Hepatocyte (in vitro differentiated cells): ENCODE results near the gene CLEC4M. TPM values are rescaled to one million over a fixed set of nuclear protein-coding genes. Genes with fewer than 3 reads are reported as not detected.

ENCODE experiments used
- DNase-seq: peaks from one replicate; pipeline ENCODE4 v3.0.0-alpha.2; 2016; ENCODE audit warnings: low spot score
- H2AFZ ChIP-seq: fragments of 200-600 bp; sonication (generic); 2 replicates; pipeline ENCODE4 v1.6.0; 2016; ENCODE audit warnings: antibody characterized with exemption, mild to moderate bottlenecking
- H3K27ac ChIP-seq: fragments of 200-600 bp; sonication (generic); 2 replicates; pipeline ENCODE4 v1.5.1; 2016; ENCODE audit warnings: mild to moderate bottlenecking
- H3K27me3 ChIP-seq: fragments of 200-600 bp; sonication (generic); 2 replicates; pipeline ENCODE4 v1.6.1; 2016
- H3K36me3 ChIP-seq: fragments of 200-600 bp; sonication (generic); replicated peaks from 2 replicates; pipeline ENCODE4 v1.5.1; 2016; ENCODE audit warnings: low read depth; ENCODE audit not compliant: insufficient read depth
- H3K4me1 ChIP-seq: fragments of 200-600 bp; sonication (generic); 2 replicates; pipeline ENCODE4 v1.5.1; 2016; ENCODE audit warnings: mild to moderate bottlenecking, moderate library complexity; ENCODE audit not compliant: insufficient read depth
- H3K4me2 ChIP-seq: fragments of 200-600 bp; sonication (generic); 2 replicates; pipeline ENCODE4 v1.6.0; 2016
- H3K4me3 ChIP-seq: fragments of 200-600 bp; sonication (generic); 2 replicates; pipeline ENCODE4 v1.5.1; 2016; ENCODE audit warnings: mild to moderate bottlenecking
- H3K79me2 ChIP-seq: fragments of 200-600 bp; sonication (generic); 2 replicates; pipeline ENCODE4 v1.6.0; 2017; ENCODE audit warnings: mild to moderate bottlenecking
- H3K9me2 ChIP-seq: fragments of 200-600 bp; sonication (generic); replicated peaks from 2 replicates; pipeline ENCODE4 v1.6.0; 2017; ENCODE audit warnings: mild to moderate bottlenecking; ENCODE audit not compliant: insufficient read depth
- H3K9me3 ChIP-seq: fragments of 200-600 bp; sonication (generic); 2 replicates; pipeline ENCODE4 v1.5.1; 2016; ENCODE audit warnings: low read depth, mild to moderate bottlenecking
- H4K20me1 ChIP-seq: fragments of 200-600 bp; sonication (generic); 2 replicates; pipeline ENCODE4 v1.6.0; 2016; ENCODE audit warnings: mild to moderate bottlenecking; ENCODE audit not compliant: insufficient read depth, poor library complexity, severe bottlenecking
- CTCF ChIP-seq: fragments of 200-600 bp; sonication (generic); IDR thresholded peaks from 2 replicates; pipeline ENCODE4 v1.5.1; 2016; ENCODE audit warnings: antibody characterized with exemption, mild to moderate bottlenecking; ENCODE audit not compliant: poor library complexity
- EZH2 ChIP-seq: fragments of 200-600 bp; sonication (generic); IDR thresholded peaks from 2 replicates; pipeline ENCODE4 v1.6.1; 2016; ENCODE audit warnings: antibody characterized with exemption, mild to moderate bottlenecking, borderline replicate concordance
- EZH2phosphoT487 ChIP-seq: fragments of 200-600 bp; sonication (generic); IDR thresholded peaks from one replicate; pipeline ENCODE4 v1.6.1; 2018; ENCODE audit warnings: antibody characterized with exemption, mild to moderate bottlenecking, low read depth, moderate library complexity; ENCODE audit not compliant: unreplicated experiment, severe bottlenecking
- WGBS: methylation state at CpG from one replicate; pipeline ENCODE4 v1.1.6; 2016; ENCODE audit warnings: low lambda C conversion rate; ENCODE audit errors: missing lambda C conversion rate; 5-methylcytosine and 5-hydroxymethylcytosine counted together
- polyA plus RNA-seq: library from polyadenylated mRNA; unstranded; fragments of >200 nt; fragmentation: Nextera tagmentation; extraction: Ambion mirVana; gene quantifications from 2 replicates; pipeline ENCODE4 v1.2.1, GENCODE V29; 2016
- total RNA-seq: library from RNA; depleted of rRNA; stranded (reverse); fragments of >200 nt; gene quantifications from 2 replicates; pipeline ENCODE4 v1.2.3, GENCODE V29; 2014

The CLEC4M gene
- total and polyA plus RNA-seq, 2 experiments from 2014 or later: 0.07 TPM; not detected in 1

DNA sequence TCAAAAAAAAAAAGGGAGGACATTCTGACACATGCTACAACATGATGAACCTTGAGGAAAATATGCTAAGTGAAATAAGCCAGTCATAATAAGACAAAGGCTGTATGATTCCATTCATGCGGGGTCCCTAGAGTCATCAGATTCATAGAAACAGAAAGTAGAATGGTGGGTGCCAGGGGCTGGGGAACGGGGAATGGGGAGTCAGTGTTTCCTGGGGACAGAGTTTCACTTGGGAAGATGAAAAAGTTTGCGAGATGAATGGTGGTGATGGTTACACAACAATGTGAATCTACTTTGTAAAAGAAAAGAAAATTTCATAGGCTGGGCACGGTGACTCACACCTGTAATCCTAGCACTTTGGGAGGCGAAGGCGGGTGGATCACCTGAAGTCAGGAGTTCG, 25.0 kb upstream of the CLEC4M start:
- 80% methylated on average over 7 of the region's 7 CpGs for whole genome bisulfite sequencing
- H3K9me2 ChIP-seq: no peaks in the 10 kb centered on the region
- no peak for DNase-seq
- H3K27me3 ChIP-seq: peaks cover 10% of the 10 kb centered on the region
- no peak overlapping the region for H3K27ac ChIP-seq
- no peaks in the 10 kb centered on the region for H4K20me1 ChIP-seq
- no peaks in the 10 kb centered on the region for H3K4me1 ChIP-seq
- no peaks in the 10 kb centered on the region for H3K79me2 ChIP-seq
- TF ChIP-seq EZH2phosphoT487: no peak
- no peak for TF ChIP-seq CTCF
- TF ChIP-seq EZH2: no peak
- no peak overlapping the region for H2AFZ ChIP-seq
- H3K36me3 ChIP-seq: no peaks in the 10 kb centered on the region
- no peak overlapping the region for H3K4me2 ChIP-seq
- H3K9me3 ChIP-seq: no peaks in the 10 kb centered on the region
- H3K4me3 ChIP-seq: no peak overlapping the region

- Histone ChIP-seq H3K4me3 (no peak overlapping the region), H3K4me1 (no peaks in the 10 kb centered on the region), H3K79me2 (no peaks in the 10 kb centered on the region), H3K4me2 (no peak overlapping the region), H3K27me3 (peaks cover 11% of the 10 kb centered on the region), H4K20me1 (no peaks in the 10 kb centered on the region), H2AFZ (no peak overlapping the region), H3K36me3 (no peaks in the 10 kb centered on the region), H3K27ac (no peak overlapping the region), H3K9me2 (no peaks in the 10 kb centered on the region), H3K9me3 (no peaks in the 10 kb centered on the region)
- DNase-seq: no peak
- no peak for TF ChIP-seq CTCF
- no peak for TF ChIP-seq EZH2phosphoT487
- no peak for TF ChIP-seq EZH2
- WGBS: 64% methylated on average over 2 of the region's 2 CpGs
Measured at GRCh38 chr19:7739211-7739755, 23.8 kb upstream of the CLEC4M start.

GRCh38 chr19:7739801-7740681, 23.0 kb upstream of the CLEC4M start:
- Histone ChIP-seq H4K20me1 (no peaks in the 10 kb centered on the region), H2AFZ (no peak overlapping the region), H3K4me2 (no peak overlapping the region), H3K79me2 (no peaks in the 10 kb centered on the region), H3K9me3 (no peaks in the 10 kb centered on the region), H3K27me3 (peaks cover 14% of the 10 kb centered on the region), H3K4me1 (no peaks in the 10 kb centered on the region), H3K27ac (no peak overlapping the region), H3K4me3 (no peak overlapping the region), H3K36me3 (no peaks in the 10 kb centered on the region), H3K9me2 (no peaks in the 10 kb centered on the region)
- 84% methylated on average over 19 of the region's 19 CpGs for WGBS
- no peak for DNase-seq
- TF ChIP-seq EZH2phosphoT487 (no peak), CTCF (no peak), EZH2 (no peak)
